ENCODE results near the gene ALDH5A1.

GRCh38 chr6:24554474-24554873 lies 59.7 kb downstream of the ALDH5A1 start:
- no peak for TF ChIP-seq CSRNP3 (CRISPR knock-in tag; IDR thresholded peaks at IDR 0.05)
- no peak for TF ChIP-seq SNAI2 (CRISPR knock-in tag; IDR thresholded peaks at IDR 0.05)
- TF ChIP-seq OSR1 (CRISPR knock-in tag; IDR thresholded peaks at IDR 0.05) = no peak
- no peak for TF ChIP-seq ZC3H10 (CRISPR knock-in tag; IDR thresholded peaks at IDR 0.05)
- TF ChIP-seq ISL1 (CRISPR knock-in tag; IDR thresholded peaks at IDR 0.05) = no peak
- TF ChIP-seq ZFP3 (CRISPR knock-in tag; IDR thresholded peaks at IDR 0.05) = no peak
- no peak for TF ChIP-seq TCF4 (CRISPR knock-in tag; IDR thresholded peaks at IDR 0.05; ENCODE audit: borderline replicate concordance)
- TF ChIP-seq ZNF565 (CRISPR knock-in tag; conservative IDR thresholded peaks at IDR 0.05; ENCODE audit: low read depth) = no peak

Data from SK-N-SH treated with all-trans-retinoic acid at 6 μM for 48 hours (cell line).